ENCODE data around the gene ZBTB24. TPM values are rescaled to one million over a fixed set of nuclear protein-coding genes. Genes with fewer than 3 reads are reported as not detected.

ZBTB24 gene
- total RNA-seq, 1 donor from 2014 or later: 6.4 TPM

- Mint-ChIP-seq H3K27me3 (ENCODE audit: unreplicated experiment) (peaks cover 6% of the 10 kb centered on the region), H3K9me3 (ENCODE audit: unreplicated experiment) (peaks cover 3% of the 10 kb centered on the region), H3K4me1 (ENCODE audit: low read depth, unreplicated experiment) (peaks cover 3% of the 10 kb centered on the region), H3K27ac (ENCODE audit: unreplicated experiment) (no peak overlapping the region), H3K36me3 (ENCODE audit: unreplicated experiment) (peaks cover 3% of the 10 kb centered on the region), H3K4me3 (ENCODE audit: unreplicated experiment) (peak overlapping the region; percentile 89)
- DNase-seq: no peak
- TF ChIP-seq CTCF (IDR thresholded peaks at IDR 0.05; ENCODE audit: partially characterized antibody, unreplicated experiment): no peak
Measured at GRCh38 chr6:109484122-109484521, 1.1 kb upstream of the ZBTB24 start.

GRCh38 chr6:109483735-109484057, 677 bp upstream of the ZBTB24 start:
- no peak for TF ChIP-seq CTCF (IDR thresholded peaks at IDR 0.05; ENCODE audit: partially characterized antibody, unreplicated experiment)
- Mint-ChIP-seq H3K9me3 (ENCODE audit: unreplicated experiment) (peaks cover 3% of the 10 kb centered on the region), H3K27ac (ENCODE audit: unreplicated experiment) (peak overlapping the region; percentile 40), H3K36me3 (ENCODE audit: unreplicated experiment) (peaks cover 3% of the 10 kb centered on the region), H3K4me3 (ENCODE audit: unreplicated experiment) (peak overlapping the region; percentile 89), H3K27me3 (ENCODE audit: unreplicated experiment) (peaks cover 6% of the 10 kb centered on the region), H3K4me1 (ENCODE audit: low read depth, unreplicated experiment) (peaks cover 7% of the 10 kb centered on the region)
- no peak for DNase-seq

DNA sequence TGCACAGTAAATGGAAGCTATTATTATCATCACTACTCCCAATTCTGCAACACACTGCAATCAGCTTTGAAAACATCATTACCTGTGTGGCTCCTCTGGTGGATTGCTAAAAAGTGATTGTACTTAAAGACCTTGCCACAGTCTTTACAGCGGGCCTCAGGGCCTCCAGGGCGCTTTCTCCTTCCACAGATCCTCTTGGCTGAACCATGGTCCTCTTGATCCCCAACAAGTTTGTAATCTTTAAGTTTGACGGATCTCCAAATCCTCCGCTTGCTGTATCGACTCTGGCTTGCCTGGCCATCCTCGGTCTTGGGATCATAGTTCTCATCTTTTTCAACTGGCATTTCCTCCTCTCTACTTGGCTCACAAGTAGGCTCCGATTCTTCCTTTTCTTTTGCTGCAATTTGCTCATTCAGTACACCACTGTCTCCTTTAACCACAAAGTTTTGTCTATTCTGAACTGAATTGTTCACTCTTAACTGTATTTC, 2.0 kb downstream of the ZBTB24 start:
- H3K27ac Mint-ChIP-seq (ENCODE audit: unreplicated experiment): no peak overlapping the region
- H3K27me3 Mint-ChIP-seq (ENCODE audit: unreplicated experiment): peaks cover 6% of the 10 kb centered on the region
- H3K4me3 Mint-ChIP-seq (ENCODE audit: unreplicated experiment): peak overlapping the region; percentile 3
- TF ChIP-seq CTCF (IDR thresholded peaks at IDR 0.05; ENCODE audit: partially characterized antibody, unreplicated experiment): no peak
- H3K4me1 Mint-ChIP-seq (ENCODE audit: low read depth, unreplicated experiment): peaks cover 8% of the 10 kb centered on the region
- H3K36me3 Mint-ChIP-seq (ENCODE audit: unreplicated experiment): peaks cover 3% of the 10 kb centered on the region
- DNase-seq: no peak
- peaks cover 3% of the 10 kb centered on the region for H3K9me3 Mint-ChIP-seq (ENCODE audit: unreplicated experiment)

GRCh38 chr6:109478841-109479624, 4.0 kb downstream of the ZBTB24 start:
- H3K9me3 Mint-ChIP-seq (ENCODE audit: unreplicated experiment): no peaks in the 10 kb centered on the region
- no peak overlapping the region for H3K27ac Mint-ChIP-seq (ENCODE audit: unreplicated experiment)
- no peak for TF ChIP-seq CTCF (IDR thresholded peaks at IDR 0.05; ENCODE audit: partially characterized antibody, unreplicated experiment)
- H3K4me3 Mint-ChIP-seq (ENCODE audit: unreplicated experiment): peak overlapping the region; percentile 50
- H3K4me1 Mint-ChIP-seq (ENCODE audit: low read depth, unreplicated experiment): peaks cover 8% of the 10 kb centered on the region
- H3K27me3 Mint-ChIP-seq (ENCODE audit: unreplicated experiment): peaks cover 2% of the 10 kb centered on the region
- no peak for DNase-seq
- H3K36me3 Mint-ChIP-seq (ENCODE audit: unreplicated experiment): peaks cover 3% of the 10 kb centered on the region

DNA sequence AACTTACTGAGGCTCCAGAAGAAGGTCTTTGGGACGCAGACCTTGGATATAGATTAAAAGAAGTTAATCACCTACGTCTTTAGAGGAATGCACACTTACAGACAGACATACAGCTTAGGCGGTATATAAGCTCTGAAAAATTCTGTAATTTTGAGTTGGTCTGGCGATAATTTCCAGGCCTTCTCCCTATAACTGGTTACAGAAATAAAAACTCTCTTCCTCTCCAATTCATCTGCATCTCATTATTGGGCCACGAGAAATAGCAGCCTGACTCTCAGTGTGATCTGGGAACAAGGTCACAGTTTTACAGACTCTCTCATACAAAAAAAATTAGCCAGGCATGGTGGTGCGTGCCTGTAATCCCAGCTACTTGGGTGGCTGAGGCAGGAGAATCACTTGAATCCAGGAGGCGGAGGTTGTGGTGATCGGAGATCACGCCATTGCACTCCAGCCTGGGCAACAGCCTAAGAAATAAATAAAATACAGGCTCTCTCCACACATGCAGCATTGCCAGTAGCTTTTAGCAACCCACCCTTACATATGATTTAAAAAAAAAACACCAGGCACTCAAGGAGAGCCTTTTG, 4.7 kb downstream of the ZBTB24 start:
- Mint-ChIP-seq H3K27ac (ENCODE audit: unreplicated experiment) (no peak overlapping the region), H3K27me3 (ENCODE audit: unreplicated experiment) (peaks cover 2% of the 10 kb centered on the region), H3K4me1 (ENCODE audit: low read depth, unreplicated experiment) (peaks cover 8% of the 10 kb centered on the region), H3K4me3 (ENCODE audit: unreplicated experiment) (peak overlapping the region; percentile 8), H3K9me3 (ENCODE audit: unreplicated experiment) (no peaks in the 10 kb centered on the region), H3K36me3 (ENCODE audit: unreplicated experiment) (peaks cover 6% of the 10 kb centered on the region)
- no peak for DNase-seq
- TF ChIP-seq CTCF (IDR thresholded peaks at IDR 0.05; ENCODE audit: partially characterized antibody, unreplicated experiment): no peak
